ENCODE results near the gene ITGAV.
A peak's percentile ranks its signal among the peaks of the same experiment; 100 is the strongest.

The ITGAV gene

GRCh38 chr2:186573531-186573930 lies 16.3 kb upstream of the ITGAV start:
- DNase-seq, result no peak

DNA sequence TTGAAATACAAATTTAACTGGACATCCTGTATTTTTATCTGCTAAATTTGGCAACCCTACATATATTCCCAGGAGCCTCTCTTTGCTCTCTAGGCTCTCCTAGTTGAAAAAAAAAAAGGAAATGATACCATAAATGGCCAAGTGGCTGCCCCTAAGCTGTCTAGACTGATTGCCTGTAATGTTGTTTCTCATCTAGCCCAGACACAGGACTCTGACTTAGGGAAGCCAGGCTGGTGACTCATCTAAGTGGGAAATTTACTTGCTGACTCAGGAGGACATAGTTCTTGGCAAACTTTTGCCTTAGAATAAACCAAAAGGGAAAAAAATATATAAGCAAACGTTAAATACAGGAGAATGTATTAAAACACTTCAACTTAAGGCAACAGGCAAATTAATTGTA lies 14.6 kb upstream of the ITGAV start:
- DNase-seq, result no peak

GRCh38 chr2:186575856-186576255 lies 14.0 kb upstream of the ITGAV start:
- DNase-seq, result no peak

DNA sequence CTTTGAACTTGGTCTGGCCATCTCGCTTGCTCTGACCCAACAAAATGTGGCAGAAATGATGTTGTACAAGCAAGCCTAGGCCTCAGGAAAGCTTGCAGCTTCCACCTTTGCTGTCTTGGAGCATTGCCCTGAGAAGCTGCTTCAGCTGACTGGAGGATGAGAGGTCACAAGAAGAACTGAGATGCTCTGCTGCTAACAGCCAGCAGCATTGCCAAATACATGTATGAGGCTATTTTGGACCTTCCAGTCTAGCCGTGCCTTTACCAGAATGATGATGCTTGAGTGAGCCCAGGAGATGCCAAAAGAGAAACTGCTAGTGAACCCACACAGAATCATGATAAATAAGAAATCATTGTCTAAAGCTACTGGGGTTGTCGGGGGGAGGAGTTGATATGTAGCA lies 13.2 kb upstream of the ITGAV start:
- DNase-seq, result no peak

DNA sequence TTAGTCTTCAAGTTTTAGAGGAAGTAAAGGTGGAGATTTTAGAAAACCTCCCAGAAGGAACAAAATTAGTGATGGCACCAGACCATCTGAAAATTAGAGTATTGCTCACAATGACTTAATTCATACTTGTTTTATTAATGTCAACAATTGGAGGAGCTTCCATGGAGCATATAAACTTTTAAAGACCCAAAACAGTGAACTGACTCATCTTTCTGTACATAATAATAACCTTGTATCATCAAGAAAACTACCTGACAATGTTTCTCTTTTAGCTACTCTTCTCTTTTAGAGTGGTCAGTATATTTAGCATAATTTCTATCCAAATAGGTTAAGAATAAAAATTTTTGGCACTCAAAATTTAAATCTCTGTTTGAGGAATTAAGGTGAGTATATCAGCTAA lies 7.2 kb upstream of the ITGAV start:
- no peak for DNase-seq

GRCh38 chr2:186584053-186584452 lies 5.8 kb upstream of the ITGAV start:
- no peak for DNase-seq

GRCh38 chr2:186588421-186588820 lies 1.4 kb upstream of the ITGAV start:
- DNase-seq, result no peak

DNA sequence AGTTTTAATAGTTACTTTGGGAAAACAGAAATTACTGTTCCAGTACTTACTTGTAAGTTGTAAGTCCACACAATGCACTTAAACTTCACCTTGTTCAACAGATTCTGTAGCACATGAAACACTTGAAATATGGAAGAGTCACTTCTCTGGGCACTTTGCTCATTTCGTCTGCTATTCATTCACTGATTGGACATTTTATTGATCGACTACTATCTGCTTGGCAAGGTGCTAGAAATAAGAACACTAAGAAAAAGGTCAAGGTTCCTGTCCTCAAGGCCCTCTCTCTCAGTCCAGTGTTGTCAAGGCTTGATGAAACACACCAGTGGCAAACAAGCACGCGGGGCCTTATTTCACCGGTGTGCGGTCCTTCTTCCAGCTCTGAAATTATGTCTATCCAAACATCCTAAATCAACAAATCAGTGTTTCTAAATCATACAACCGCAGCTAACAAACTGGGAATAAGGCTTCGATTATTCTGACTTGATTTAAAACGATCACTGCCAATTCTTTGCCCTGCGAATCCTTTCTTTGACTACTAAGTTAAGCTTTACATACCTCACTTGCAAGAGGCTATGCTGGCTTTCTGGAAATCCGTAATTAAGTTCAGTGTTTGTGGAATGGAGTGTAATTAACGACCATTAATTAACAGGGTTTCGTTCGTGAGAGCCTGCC lies 780 bp upstream of the ITGAV start:
- DNase-seq, result no peak

DNA sequence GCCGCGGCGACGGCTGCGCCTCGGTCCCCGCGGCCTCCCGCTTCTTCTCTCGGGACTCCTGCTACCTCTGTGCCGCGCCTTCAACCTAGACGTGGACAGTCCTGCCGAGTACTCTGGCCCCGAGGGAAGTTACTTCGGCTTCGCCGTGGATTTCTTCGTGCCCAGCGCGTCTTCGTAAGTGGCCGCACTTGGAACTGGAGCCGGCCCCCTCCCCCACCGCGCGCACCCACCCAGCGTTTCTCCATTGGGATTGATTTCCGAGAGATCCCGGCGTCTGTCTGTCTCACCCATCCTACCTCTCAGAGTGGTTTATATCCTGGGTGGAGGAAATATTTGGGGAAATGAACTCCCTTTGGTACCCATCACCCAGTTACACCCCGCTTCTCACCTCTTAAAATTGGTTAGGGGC lies 498 bp downstream of the ITGAV start:
- DNase-seq, result peak in 21 of 56 donors; percentile 29 to 78 (median 59)

- DNase-seq, result peak in 17 of 56 donors; percentile 11 to 78 (median 53)
Measured at GRCh38 chr2:186590759-186591505, 1.1 kb downstream of the ITGAV start.

DNA sequence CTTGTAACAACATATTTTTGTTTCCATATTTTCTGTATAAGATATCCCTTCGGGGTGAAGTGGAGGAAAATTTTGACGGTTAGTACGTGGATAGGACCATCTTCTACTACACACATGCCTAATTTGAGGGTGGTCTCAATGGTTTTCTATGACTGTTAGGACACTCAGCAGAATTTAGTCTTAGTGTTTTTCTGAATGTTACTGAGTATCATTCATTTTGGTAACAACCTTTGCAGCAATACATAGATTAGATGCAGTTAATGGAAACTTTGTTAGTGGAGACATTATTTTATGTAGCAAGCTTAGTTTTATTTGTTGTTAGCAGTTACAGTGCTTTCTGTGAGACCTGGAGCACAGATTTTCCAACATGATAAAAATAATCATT lies 1.6 kb downstream of the ITGAV start:
- no peak for DNase-seq

DNA sequence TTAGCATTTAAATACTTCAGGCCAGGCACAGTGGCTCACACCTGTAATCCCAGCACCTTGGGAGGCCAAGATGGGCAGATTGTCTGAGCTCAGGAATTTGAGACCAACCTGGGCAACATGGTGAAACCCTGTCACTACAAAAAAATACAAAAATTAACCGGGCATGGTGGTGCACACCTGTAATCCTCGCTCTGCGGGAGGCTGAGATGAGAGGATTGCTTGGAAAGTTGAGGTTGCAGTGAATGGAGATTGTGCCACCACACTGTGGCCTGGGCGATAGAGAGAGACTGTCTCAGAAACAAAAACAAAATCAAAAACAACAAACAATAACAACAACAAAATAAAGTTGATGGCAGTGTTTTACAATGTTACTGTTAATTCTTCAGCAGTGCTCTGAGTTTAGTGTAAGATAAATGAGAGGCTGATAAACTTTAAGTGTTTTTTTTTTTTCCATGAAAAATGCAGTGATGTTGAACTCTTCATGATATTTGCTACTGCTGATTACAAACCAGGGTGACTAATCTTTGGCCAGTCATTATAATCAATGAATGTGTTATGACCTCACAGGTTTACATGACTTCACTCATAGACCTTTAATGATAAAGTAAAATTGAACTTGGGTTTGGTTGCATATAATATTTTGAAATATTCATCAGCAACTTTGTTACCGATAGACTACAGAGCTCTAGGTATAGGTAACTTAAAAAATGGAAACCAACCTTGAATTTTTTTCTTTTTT lies 2.5 kb downstream of the ITGAV start:
- no peak for DNase-seq

GRCh38 chr2:186593523-186593922 lies 3.7 kb downstream of the ITGAV start:
- DNase-seq, result no peak

- DNase-seq, result peak in 5 of 56 donors; percentile 3 to 35 (median 34)
Measured at GRCh38 chr2:186594001-186594722, 4.3 kb downstream of the ITGAV start.

DNA sequence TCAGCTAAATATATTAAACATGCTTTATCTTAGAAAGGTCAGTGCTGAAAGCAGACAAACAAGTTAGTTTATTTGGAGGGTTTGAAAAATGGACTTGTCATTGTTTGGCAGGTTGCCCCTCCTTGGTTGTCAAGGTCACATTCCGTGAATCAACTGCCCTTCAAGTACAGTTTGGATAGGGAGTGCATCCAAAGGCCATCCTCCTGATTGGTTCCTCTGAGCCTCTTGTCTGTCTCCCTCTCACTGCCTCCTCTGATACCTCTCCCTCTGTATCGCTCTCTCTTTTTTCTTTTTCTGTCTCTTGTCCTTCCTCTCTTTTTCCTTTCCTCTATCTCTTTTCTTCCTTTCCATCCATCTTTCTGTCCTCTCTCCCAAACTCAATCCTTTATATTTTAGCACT lies 5.4 kb downstream of the ITGAV start:
- peak in 1 of 56 donors; percentile 47 for DNase-seq

DNA sequence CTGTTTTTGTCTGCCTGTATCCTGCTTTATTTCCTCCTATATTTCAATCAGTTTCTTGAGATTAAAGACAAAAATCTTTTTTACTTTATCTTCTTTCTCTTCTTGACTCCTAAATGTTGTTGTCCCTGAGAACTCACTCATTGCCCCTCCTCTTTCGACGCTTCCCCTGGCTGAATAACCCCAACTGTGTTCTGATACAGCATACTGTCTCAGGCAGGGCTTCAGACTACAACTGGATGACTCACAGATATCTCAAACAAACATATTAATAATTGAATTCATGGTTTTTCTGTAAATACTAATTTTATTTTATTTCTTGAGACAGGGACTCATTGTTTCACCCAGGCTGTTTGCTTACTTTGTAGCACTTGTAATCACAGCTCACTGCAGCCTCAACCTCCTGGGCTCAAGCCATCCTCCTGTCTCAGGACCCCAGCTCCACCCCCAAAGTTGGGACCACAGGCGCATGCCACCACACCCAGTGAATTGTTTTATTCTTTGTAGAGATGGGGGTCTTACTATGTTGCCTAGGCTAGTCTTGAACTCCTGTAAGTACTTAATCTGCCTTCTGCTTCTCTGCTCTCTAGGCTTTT lies 9.4 kb downstream of the ITGAV start:
- no peak for DNase-seq

GRCh38 chr2:186603286-186603685 lies 13.4 kb downstream of the ITGAV start:
- no peak for DNase-seq

DNA sequence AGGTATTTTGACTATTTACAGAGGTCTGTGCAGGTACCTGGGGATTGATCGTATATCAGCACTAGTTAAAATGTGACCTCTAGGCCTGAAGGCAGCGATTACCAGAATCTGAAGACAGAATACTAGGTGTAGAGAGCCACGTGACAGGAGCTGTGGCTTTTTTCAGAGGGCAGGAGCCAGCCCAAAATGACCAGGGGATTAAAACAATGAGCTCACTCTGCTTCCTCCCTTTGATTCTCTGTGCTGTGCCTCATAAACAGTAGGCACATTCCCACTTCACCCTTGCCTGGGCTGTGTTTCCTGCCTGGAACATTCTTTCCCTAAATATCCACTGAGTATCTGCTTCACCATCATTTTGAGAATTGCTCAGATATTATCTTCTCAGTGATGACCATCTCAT lies 15.2 kb downstream of the ITGAV start:
- DNase-seq, result no peak

GRCh38 chr2:186607660-186608324 lies 17.9 kb downstream of the ITGAV start:
- DNase-seq, result no peak

GRCh38 chr2:186610785-186611184 lies 20.9 kb downstream of the ITGAV start:
- DNase-seq, result no peak

- DNase-seq, result no peak
Measured at GRCh38 chr2:186611526-186611925, 21.7 kb downstream of the ITGAV start.
